ENCODE measurements around the gene FBLIM1.
A peak's percentile ranks its signal among the peaks of the same experiment; 100 is the strongest.
"Not testable (repeated sequence)": the region's sequence is repeated elsewhere in the genome, so short reads cannot be mapped to it uniquely, and the experiment has no call there.

The FBLIM1 gene

DNA sequence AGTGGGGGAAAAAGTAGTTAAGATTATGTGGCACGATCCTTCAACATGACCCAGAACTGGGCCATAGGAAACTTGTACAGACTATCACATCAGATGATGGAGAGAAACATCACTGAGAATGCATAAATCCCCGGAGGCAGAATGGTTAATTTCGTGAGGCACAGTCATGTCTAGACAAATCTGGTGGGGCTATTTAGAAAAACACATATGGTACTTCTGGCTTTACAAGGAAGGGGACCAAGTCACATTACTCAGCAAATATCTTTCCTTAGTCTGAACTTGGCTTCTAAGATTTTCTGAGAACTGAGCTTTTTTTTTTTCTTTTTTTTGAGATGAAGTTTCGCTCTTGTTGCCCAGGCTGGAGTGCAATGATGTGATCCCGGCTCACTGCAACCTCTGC is 58.1 kb downstream of the FBLIM1 start:
- DNase-seq (ENCODE audit: low read depth): no peak

DNA sequence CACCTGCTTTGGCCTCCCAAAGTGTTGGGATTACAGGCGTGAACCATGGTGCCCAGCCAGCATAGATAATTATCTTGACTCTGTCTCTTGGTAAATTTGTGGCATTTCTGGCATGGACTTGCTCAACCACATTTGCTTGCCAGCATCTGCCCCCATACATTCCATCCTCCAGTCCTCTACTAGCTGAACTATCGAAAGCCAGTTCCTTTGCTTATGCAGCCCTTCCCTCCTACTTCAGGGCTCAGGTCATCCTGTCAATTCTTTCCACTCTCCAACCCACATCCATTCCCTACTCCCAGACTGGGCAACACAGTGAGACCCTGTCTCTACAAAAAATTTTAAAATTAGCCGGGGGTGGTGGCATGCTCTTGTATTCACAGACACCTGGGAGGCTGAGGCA is 61.9 kb downstream of the FBLIM1 start:
- DNase-seq (ENCODE audit: low read depth): no peak

- DNase-seq (ENCODE audit: low read depth): no peak
Measured at GRCh38 chr1:15825800-15826199, 67.2 kb downstream of the FBLIM1 start.

GRCh38 chr1:15826810-15827507 is 68.4 kb downstream of the FBLIM1 start:
- DNase-seq (ENCODE audit: low read depth): no peak

DNA sequence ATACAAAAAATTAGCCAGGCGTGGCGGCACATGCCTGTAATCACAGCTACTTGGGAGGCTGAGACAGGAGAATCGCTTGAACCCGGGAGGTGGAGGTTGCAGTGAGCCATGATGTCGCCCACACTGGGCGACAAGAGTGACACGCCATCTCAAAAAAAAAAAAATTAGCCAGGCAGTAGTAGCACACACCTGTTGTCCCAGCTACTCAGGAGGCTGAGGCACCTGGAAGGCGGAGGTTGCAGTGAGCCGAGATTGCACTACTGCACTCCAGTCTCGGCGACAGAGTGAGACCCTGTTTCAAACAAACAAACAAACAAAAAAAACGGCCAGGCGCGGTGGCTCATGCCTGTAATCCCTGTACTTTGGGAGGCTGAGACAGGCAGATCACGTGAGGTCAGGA is 69.0 kb downstream of the FBLIM1 start:
- DNase-seq (ENCODE audit: low read depth): not testable (repeated sequence)

DNA sequence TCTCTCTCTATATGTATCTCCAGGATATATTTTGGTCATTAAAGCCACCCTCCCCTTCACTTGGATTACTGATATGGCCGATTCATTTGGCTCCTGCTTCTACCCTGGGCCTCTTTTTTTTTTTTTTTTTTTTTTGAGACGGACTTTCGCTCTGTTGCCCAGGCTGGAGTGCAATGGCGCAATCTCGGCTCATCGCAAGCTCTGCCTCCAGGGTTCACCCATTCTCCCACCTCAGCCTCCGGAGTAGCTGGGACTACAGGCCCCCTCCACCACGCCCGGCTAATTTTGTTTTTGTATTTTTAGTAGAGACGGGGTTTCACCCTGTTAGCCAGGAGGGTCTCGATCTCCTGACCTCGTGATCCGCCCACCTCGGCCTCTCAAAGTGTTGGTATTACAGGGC is 70.3 kb downstream of the FBLIM1 start:
- not testable (repeated sequence) for DNase-seq (ENCODE audit: low read depth)

DNA sequence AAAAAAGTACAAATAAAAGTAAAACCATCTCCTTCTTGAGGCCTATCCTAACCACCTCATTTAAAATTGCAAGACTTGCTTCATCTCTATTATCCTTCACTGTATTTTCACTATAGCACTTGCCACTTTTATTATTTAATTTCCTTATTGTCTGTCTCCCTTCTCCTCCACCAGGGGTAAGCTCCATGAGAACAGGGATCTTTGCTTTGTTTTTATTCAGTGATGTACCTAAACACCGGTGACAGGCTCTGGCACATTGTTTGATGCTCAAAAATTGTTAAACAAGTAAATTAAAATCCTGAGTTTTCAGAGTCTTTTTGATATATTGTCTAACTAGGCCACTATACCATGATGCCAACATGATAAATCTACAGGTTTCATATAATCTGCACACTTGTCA is 71.7 kb downstream of the FBLIM1 start:
- DNase-seq (ENCODE audit: low read depth): no peak

- DNase-seq (ENCODE audit: low read depth): no peak
Measured at GRCh38 chr1:15833069-15833679, 74.6 kb downstream of the FBLIM1 start.

GRCh38 chr1:15833842-15834405 is 75.3 kb downstream of the FBLIM1 start:
- DNase-seq (ENCODE audit: low read depth): no peak

- DNase-seq (ENCODE audit: low read depth): peak; percentile 77
Measured at GRCh38 chr1:15834406-15835204, 76.0 kb downstream of the FBLIM1 start.

DNA sequence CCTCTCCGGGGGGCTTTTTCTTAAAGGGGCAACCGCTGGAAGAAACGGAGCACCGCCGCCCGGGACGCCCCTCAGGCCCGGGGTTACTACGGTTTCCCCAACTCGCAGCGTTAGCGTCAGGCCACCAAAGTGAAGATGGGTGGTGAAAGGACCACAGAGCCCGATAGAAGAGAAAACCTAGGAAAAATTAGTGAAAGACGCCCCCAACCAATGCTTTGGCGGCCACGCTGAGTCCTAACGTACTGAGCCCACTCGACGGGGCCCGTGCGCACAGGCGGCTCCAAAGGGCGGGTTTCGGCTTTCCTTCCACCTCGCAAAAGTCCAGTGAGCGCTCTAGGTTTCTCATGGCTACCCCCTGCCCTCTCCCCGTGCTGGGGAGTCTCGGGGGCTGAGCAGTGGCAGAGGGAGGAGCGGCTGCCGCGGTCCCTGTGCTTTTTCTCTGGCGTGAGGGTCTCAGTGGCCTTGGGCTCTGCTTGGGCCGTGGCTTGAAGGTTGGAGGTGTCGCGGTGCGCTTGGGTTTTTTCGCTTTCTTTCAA is 76.7 kb downstream of the FBLIM1 start:
- no peak for DNase-seq (ENCODE audit: low read depth)

GRCh38 chr1:15835741-15836510 is 77.3 kb downstream of the FBLIM1 start:
- DNase-seq (ENCODE audit: low read depth): peak; percentile 99

Measured in stimulated activated CD8-positive, alpha-beta memory T cell treated with anti-CD3 and anti-CD28 coated beads, Interleukin-7, amount 100 ng/mL, for 24 hours (primary cell).